Measurements from ENCODE around the gene EIF4EBP2. TPM values are rescaled to one million over a fixed set of nuclear protein-coding genes. Genes with fewer than 3 reads are reported as not detected.

The EIF4EBP2 gene
- total and polyA plus RNA-seq, 2 of the 13 experiments (the other 11 are each of a cell fraction or from before 2014, with no cell fraction given), result 16.9 to 22.0 TPM

DNA sequence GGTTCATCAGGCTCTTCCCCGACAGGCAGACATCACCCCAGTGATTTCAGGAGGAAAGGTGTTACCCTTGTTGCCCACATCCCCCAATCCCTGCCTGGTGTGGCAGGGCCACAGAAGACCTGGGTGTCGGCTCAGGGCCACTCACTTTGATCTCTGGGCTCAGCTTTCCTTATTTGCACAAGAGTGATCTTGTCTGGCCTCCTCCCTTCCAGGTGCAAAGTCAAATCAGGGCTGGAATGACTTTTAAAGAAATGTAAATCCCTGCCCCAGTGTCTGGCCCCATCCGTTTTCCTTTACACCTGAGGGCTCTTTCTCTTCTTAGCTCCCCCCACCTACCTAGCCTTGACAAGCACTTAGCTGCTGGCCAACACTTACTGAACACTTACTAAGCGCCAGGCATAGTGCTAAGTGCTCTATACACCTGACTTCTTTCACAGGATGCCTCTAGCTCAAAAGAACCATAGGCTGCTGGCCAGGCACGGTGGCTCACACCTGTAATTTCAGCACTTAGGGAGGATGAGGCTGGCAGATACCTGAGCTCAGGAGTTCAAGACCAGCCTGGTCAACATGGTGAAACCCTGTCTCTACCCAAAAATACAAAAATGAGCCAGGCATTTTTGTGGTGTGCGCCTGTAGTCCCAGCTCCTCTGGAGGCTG is 38.5 kb downstream of the EIF4EBP2 start (continued):
- TF ChIP-seq, protein P1, sequence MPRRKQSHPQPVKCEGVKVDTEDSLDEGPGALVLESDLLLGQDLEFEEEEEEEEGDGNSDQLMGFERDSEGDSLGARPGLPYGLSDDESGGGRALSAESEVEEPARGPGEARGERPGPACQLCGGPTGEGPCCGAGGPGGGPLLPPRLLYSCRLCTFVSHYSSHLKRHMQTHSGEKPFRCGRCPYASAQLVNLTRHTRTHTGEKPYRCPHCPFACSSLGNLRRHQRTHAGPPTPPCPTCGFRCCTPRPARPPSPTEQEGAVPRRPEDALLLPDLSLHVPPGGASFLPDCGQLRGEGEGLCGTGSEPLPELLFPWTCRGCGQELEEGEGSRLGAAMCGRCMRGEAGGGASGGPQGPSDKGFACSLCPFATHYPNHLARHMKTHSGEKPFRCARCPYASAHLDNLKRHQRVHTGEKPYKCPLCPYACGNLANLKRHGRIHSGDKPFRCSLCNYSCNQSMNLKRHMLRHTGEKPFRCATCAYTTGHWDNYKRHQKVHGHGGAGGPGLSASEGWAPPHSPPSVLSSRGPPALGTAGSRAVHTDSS (CRISPR knock-in tag; conservative IDR thresholded peaks at IDR 0.05), result no peak
- TF ChIP-seq ZMYM4 (CRISPR knock-in tag; IDR thresholded peaks at IDR 0.05), result 0 out of 2 replicates have a peak, but pooled peaks have one; percentile 29
- TF ChIP-seq, protein P2, sequence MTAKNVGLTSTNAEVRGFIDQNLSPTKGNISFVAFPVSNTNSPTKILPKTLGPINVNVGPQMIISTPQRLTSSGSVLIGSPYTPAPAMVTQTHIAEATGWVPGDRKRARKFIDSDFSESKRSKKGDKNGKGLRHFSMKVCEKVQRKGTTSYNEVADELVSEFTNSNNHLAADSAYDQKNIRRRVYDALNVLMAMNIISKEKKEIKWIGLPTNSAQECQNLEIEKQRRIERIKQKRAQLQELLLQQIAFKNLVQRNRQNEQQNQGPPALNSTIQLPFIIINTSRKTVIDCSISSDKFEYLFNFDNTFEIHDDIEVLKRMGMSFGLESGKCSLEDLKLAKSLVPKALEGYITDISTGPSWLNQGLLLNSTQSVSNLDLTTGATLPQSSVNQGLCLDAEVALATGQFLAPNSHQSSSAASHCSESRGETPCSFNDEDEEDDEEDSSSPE (CRISPR knock-in tag; IDR thresholded peaks at IDR 0.05), result no peak
- no peak for TF ChIP-seq NR3C1 (CRISPR knock-in tag; IDR thresholded peaks at IDR 0.05)
- peak; percentile 85; the same call in 1 of the 2 replicates for TF ChIP-seq TBX2 (CRISPR knock-in tag; IDR thresholded peaks at IDR 0.05; ENCODE audit: borderline replicate concordance)
- no peak; the same call in 1 of the 2 replicates for TF ChIP-seq ISL2 (CRISPR knock-in tag; IDR thresholded peaks at IDR 0.05)
- TF ChIP-seq ETV6 (CRISPR knock-in tag; conservative IDR thresholded peaks at IDR 0.05), result no peak
- TF ChIP-seq CEBPG (CRISPR knock-in tag; IDR thresholded peaks at IDR 0.05), result no peak
- TF ChIP-seq ZNF496 (CRISPR knock-in tag; IDR thresholded peaks at IDR 0.05; ENCODE audit: insufficient replicate concordance), result no peak
- no peak for TF ChIP-seq ZNF354B (CRISPR knock-in tag; IDR thresholded peaks at IDR 0.05)
- no peak for TF ChIP-seq KLF6 (CRISPR knock-in tag; IDR thresholded peaks at IDR 0.05)
- no peak for TF ChIP-seq NFE2 (CRISPR knock-in tag; IDR thresholded peaks at IDR 0.05)
- no peak for TF ChIP-seq ZFP41 (CRISPR knock-in tag; IDR thresholded peaks at IDR 0.05; ENCODE audit: borderline replicate concordance)
- TF ChIP-seq EP300 (IDR thresholded peaks at IDR 0.05; ENCODE audit: low read depth in 2 of 2, low read length in 2 of 2), result peak in 1 of 2 experiments; percentile 58; a peak in 1 of 4 replicates
- no peak for TF ChIP-seq EP300 (CRISPR knock-in tag; IDR thresholded peaks at IDR 0.05; ENCODE audit: borderline replicate concordance)
- TF ChIP-seq ZNF263 (CRISPR knock-in tag; IDR thresholded peaks at IDR 0.05), result peak; percentile 71
- no peak for TF ChIP-seq ZSCAN21 (CRISPR knock-in tag; IDR thresholded peaks at IDR 0.05; ENCODE audit: borderline replicate concordance)
- TF ChIP-seq, protein P3, sequence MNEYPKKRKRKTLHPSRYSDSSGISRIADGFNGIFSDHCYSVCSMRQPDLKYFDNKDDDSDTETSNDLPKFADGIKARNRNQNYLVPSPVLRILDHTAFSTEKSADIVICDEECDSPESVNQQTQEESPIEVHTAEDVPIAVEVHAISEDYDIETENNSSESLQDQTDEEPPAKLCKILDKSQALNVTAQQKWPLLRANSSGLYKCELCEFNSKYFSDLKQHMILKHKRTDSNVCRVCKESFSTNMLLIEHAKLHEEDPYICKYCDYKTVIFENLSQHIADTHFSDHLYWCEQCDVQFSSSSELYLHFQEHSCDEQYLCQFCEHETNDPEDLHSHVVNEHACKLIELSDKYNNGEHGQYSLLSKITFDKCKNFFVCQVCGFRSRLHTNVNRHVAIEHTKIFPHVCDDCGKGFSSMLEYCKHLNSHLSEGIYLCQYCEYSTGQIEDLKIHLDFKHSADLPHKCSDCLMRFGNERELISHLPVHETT (CRISPR knock-in tag; conservative IDR thresholded peaks at IDR 0.05), result no peak
- no peak for TF ChIP-seq IKZF1 (IDR thresholded peaks at IDR 0.05)
- TF ChIP-seq, protein P4, sequence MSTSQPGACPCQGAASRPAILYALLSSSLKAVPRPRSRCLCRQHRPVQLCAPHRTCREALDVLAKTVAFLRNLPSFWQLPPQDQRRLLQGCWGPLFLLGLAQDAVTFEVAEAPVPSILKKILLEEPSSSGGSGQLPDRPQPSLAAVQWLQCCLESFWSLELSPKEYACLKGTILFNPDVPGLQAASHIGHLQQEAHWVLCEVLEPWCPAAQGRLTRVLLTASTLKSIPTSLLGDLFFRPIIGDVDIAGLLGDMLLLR (CRISPR knock-in tag; IDR thresholded peaks at IDR 0.05), result no peak
- TF ChIP-seq SALL1 (CRISPR knock-in tag; IDR thresholded peaks at IDR 0.05), result peak; percentile 42; the same call in 1 of the 2 replicates
- TF ChIP-seq, protein P5, sequence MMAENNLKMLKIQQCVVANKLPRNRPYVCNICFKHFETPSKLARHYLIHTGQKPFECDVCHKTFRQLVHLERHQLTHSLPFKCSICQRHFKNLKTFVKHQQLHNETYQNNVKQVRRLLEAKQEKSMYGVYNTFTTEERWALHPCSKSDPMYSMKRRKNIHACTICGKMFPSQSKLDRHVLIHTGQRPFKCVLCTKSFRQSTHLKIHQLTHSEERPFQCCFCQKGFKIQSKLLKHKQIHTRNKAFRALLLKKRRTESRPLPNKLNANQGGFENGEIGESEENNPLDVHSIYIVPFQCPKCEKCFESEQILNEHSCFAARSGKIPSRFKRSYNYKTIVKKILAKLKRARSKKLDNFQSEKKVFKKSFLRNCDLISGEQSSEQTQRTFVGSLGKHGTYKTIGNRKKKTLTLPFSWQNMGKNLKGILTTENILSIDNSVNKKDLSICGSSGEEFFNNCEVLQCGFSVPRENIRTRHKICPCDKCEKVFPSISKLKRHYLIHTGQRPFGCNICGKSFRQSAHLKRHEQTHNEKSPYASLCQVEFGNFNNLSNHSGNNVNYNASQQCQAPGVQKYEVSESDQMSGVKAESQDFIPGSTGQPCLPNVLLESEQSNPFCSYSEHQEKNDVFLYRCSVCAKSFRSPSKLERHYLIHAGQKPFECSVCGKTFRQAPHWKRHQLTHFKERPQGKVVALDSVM (CRISPR knock-in tag; IDR thresholded peaks at IDR 0.05), result no peak
- no peak for TF ChIP-seq ZNF431 (CRISPR knock-in tag; IDR thresholded peaks at IDR 0.05; ENCODE audit: borderline replicate concordance, low read depth)
- no peak for TF ChIP-seq KLF12 (CRISPR knock-in tag; IDR thresholded peaks at IDR 0.05; ENCODE audit: borderline replicate concordance)
- TF ChIP-seq ZNF367 (CRISPR knock-in tag; IDR thresholded peaks at IDR 0.05; ENCODE audit: borderline replicate concordance), result no peak
